Lower leg skin (tissue), 4 donors: ENCODE measurements around the gene MYH9. TPM values are rescaled to one million over a fixed set of nuclear protein-coding genes. Genes with fewer than 3 reads are reported as not detected.

Experiments
- DNase-seq, 2 donors: peaks; one replicate each; pipeline ENCODE4 v3.0.0-alpha.2; 2019; ENCODE audit warnings: low spot score in 2 of 2
- H3K4me3 ChIP-seq: fragments of 200-600 bp; sonication (generic); 2 replicates; pipeline ENCODE4 v1.5.1; 2017; ENCODE audit warnings: mild to moderate bottlenecking, low read depth; ENCODE audit not compliant: poor library complexity, severe bottlenecking
- CTCF ChIP-seq, 3 donors: fragments of 450-650 bp; IDR thresholded peaks; one replicate each; pipeline ENCODE4 v1.5.1; 2016; ENCODE audit warnings: antibody characterized with exemption in 3 of 3, mild to moderate bottlenecking in 3 of 3, moderate library complexity in 2 of 3
- POLR2A ChIP-seq, 2 donors: fragments of 450-650 bp; IDR thresholded peaks; one replicate each; pipeline ENCODE4 v1.6.1; 2016 to 2017; ENCODE audit warnings: antibody characterized with exemption in 2 of 2, mild to moderate bottlenecking in 1 of 2, moderate library complexity in 1 of 2
- WGBS, 2 donors: methylation state at CpG; one replicate each; pipeline ENCODE4 v1.1.5; 2018; 5-methylcytosine and 5-hydroxymethylcytosine counted together
- intact Hi-C: fragments of 100-400 bp; cut with DNase I; formaldehyde crosslinking; loops from one replicate; pipeline ENCODE4 v1.15.0; 2023; ENCODE audit warnings: low total_unique reads
- total RNA-seq, 4 donors: library from RNA; depleted of rRNA; stranded (reverse); fragments of >200 nt; gene quantifications; one replicate each; pipeline ENCODE4 v1.1.0, GENCODE V29; 2016

The MYH9 gene
- total RNA-seq, 4 donors from 2014 or later: 258 to 335 (median 307) TPM

DNA sequence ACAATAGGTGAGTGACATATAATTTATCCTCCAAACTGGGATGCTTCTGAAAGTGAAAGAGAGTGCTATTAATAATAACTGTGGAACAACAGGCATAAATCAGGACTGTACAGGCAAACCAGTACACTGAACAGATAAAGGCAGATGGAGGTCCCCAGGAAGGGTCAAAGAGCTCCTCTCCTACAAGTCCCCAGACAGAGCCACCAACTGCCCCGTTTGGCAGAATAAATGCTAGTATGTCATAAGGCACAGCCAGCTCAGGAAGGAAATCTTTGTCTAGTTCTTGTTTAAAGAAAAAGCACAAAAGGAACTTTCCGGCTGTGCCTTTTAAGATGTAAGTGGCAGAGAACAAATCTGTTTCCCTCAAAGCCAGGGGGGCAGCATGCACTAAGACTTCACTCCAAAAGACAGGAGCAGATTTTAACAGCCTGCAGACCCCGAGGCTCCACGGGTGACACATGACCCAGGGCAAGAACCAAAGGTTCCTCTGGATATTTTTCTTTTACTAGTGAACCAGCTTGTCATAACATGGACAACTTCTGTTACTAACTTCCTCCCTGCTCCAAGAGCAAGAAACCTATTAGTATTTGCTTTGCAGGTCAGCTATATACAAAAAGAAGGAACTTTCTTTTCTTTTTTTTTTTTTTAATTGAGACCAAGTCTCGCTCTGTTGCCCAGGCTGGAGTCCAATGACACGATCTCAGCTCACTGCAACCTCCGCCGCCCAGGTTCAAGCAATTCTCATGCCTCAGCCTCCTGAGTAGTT lies 50.2 kb downstream of the MYH9 start:
- TF ChIP-seq POLR2A (IDR thresholded peaks at IDR 0.05): no peak
- intact Hi-C loops: loop anchor here (10.0 kb wide), 1 partner anchor 47 kb away; the partner anchor contains the start of gene MYH9
- DNase-seq: no peak
- no peak overlapping the region for H3K4me3 ChIP-seq
- 60 to 72% methylated on average over 8 of the region's 8 CpGs for WGBS, 2 donors

DNA sequence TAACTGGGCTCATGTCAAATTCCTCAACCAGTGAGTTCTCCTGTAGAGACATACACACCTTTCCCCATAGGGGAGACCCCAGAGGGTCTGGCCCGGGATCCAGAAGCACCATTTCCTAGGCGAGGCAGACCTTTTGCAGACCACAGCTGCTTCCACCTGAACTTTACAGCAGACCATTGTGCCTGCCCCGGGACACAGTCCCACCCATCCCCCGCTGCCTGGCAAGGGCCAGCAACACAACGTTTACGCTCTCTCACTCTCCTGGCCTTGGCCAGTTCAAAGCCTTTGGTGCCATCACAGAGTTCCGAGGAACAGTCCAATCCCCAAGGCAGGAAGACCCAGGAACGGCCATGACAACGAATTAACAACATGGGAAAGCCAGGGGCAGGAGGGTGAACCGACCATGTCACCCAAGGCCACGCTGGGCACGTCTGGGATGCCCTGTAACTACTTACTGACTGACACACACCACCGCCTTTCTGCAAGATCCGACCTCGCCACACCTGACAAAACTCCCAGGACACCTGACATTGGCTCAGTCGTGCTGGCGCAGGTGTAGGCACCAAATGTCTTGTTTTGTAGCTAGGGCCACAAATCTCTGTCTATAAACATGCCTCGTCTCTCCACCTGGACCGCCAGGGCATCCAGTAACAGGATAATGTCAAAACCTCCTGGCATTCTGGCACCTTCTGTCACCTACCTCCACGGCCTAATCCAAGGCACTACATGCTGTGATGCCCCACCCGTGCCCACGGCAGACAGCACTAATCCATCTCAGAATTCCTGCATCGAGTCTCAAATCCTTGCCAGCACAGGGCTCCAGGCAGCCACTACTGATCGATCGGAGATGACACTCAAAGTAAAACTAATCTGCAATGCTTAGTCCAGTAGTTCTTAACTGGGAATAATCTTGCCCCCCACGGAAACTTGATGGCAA lies 51.3 kb downstream of the MYH9 start:
- peak in 1 of 2 donors; percentile 84 for DNase-seq
- 65 to 67% methylated on average over 26 of the region's 26 CpGs for WGBS, 2 donors
- TF ChIP-seq POLR2A (IDR thresholded peaks at IDR 0.05) (no peak), CTCF (IDR thresholded peaks at IDR 0.05) (no peak)
- no peak overlapping the region for H3K4me3 ChIP-seq
- intact Hi-C loops: loop anchor here (10.0 kb wide), 1 partner anchor 48 kb away; the partner anchor contains the start of gene MYH9

GRCh38 chr22:36335621-36336020 lies 52.1 kb downstream of the MYH9 start:
- 53 to 55% methylated on average over 9 of the region's 9 CpGs for WGBS, 2 donors
- intact Hi-C loops: loop anchor here (10.0 kb wide), 1 partner anchor 49 kb away; the partner anchor contains the start of gene MYH9
- no peak overlapping the region for H3K4me3 ChIP-seq
- TF ChIP-seq CTCF (IDR thresholded peaks at IDR 0.05): no peak
- TF ChIP-seq POLR2A (IDR thresholded peaks at IDR 0.05): no peak
- no peak for DNase-seq

DNA sequence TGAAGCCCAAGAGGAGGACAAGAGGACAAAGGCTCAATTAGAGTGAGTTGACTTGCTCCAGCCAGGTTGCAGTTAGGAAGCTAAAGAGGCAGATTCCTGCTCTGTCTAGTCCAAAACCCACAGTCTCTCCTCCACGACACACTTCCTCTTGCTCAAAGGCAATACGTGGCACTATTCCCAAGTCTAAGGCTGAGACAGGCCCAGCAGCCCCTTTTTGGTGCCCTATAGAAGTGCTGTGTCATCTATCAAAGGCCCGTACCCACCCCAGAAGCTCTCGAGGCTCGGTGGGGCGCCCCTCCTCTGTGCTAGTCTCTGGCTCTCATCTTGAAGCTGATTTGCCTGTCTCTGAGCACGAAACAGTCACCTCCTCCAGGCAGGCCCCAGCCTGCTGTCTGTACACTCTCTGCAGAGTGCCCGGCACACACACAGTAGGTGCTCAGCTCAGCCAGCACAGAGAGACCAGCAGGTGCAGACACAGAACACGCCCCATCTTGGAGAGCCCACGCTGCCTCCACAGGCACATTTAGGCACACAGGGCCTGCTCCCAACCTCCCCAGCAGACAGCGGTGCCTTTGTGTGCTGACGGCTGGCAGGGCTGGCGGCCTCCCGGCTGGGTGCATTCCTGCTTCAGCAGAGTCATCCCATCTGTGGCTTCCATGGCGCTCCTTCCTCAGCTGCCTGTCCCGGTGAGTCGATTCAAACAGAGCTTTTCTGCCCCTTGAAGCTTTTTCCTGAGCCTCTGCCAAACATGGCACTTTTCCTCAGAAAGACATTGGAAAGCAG lies 52.8 kb downstream of the MYH9 start:
- DNase-seq: peak in 1 of 2 donors; percentile 91
- TF ChIP-seq POLR2A (IDR thresholded peaks at IDR 0.05) (no peak), CTCF (IDR thresholded peaks at IDR 0.05) (no peak)
- WGBS, 2 donors: 49 to 52% methylated on average over 17 of the region's 17 CpGs
- intact Hi-C loops: loop anchor here (10.0 kb wide), 1 partner anchor 50 kb away; the partner anchor contains the start of gene MYH9
- H3K4me3 ChIP-seq: no peak overlapping the region

DNA sequence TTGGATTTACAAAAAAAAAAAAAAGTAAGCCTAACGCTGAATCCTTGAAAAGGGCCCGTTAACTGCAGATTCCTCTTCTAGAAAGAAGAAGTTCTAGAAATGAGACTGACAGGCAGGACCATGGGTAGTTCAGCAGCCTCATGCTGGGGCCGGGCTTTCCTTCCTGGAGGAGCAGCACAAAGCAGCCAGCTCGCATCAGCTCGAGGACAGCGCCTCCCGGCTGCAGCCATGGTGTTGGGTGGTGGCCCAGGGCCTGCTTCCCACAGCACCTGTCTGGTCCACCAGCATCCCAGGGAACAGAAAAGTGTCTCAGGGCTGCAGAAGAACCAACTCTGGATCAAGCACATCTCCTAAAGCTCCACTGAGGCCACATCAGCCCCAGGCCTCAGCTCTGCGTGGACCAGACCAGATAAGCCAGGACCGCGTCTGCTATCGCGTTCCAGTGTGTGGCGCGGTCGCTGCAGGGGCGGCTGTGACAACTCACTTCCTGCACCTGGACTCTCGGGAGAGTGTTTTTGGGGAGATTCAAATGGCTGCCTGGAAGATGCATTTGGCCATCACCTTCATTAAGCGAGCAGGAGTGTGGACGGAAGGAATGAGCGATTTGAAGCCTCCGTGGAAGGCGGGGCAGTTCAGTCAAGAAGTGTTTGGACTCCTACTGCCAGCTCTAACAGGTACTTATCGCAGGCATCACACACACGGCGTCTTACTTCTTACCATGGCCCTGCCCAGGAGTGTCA lies 53.5 kb downstream of the MYH9 start:
- intact Hi-C loops: loop anchor here (10.0 kb wide), 1 partner anchor 51 kb away; the partner anchor contains the start of gene MYH9
- 54 to 62% methylated on average over 25 of the region's 25 CpGs for WGBS, 2 donors
- peak in 1 of 2 donors; percentile 90 for DNase-seq
- H3K4me3 ChIP-seq: no peak overlapping the region
- TF ChIP-seq CTCF (IDR thresholded peaks at IDR 0.05) (no peak), POLR2A (IDR thresholded peaks at IDR 0.05) (no peak)
